Lower leg skin (tissue), 3 donors: ENCODE measurements around the gene MID1.

Experiments
- CTCF ChIP-seq, 3 donors: fragments of 450-650 bp; IDR thresholded peaks; one replicate each; pipeline ENCODE4 v1.5.1; 2016; ENCODE audit warnings: antibody characterized with exemption in 3 of 3, mild to moderate bottlenecking in 3 of 3, moderate library complexity in 2 of 3
- POLR2A ChIP-seq, 2 donors: fragments of 450-650 bp; IDR thresholded peaks; one replicate each; pipeline ENCODE4 v1.6.1; 2016 to 2017; ENCODE audit warnings: antibody characterized with exemption in 2 of 2, mild to moderate bottlenecking in 1 of 2, moderate library complexity in 1 of 2

- TF ChIP-seq CTCF (IDR thresholded peaks at IDR 0.05) (no peak), POLR2A (IDR thresholded peaks at IDR 0.05) (no peak)
These were observed 39.8 kb upstream of the MID1 start for GRCh38 chrX:10660171-10660570.
